Mesodermal cell (in vitro differentiated cells): Measurements from ENCODE around the gene NLRP12.
"Not testable (repeated sequence)": the region's sequence is repeated elsewhere in the genome, so short reads cannot be mapped to it uniquely, and the experiment has no call there.

Source experiments
- H3K27ac ChIP-seq: 2 replicates; pipeline ENCODE4 v1.7.0; 2013; ENCODE audit warnings: mild to moderate bottlenecking, low read depth, low read length, moderate library complexity; ENCODE audit not compliant: severe bottlenecking
- H3K36me3 ChIP-seq: 2 replicates; pipeline ENCODE4 v1.7.1; 2013; ENCODE audit warnings: mild to moderate bottlenecking, low read length, moderate library complexity; ENCODE audit not compliant: control insufficient read depth, insufficient read depth
- H3K4me1 ChIP-seq: one replicate; pipeline ENCODE4 v1.7.1; 2013; ENCODE audit warnings: mild to moderate bottlenecking, low read length; ENCODE audit not compliant: insufficient read depth, control insufficient read depth, poor library complexity, severe bottlenecking
- H3K4me3 ChIP-seq: 2 replicates; pipeline ENCODE4 v1.7.0; 2013; ENCODE audit warnings: low read length, control low read depth, mild to moderate bottlenecking; ENCODE audit not compliant: insufficient read depth, poor library complexity, severe bottlenecking; ENCODE audit errors: extremely low read depth
- H3K9me3 ChIP-seq: 2 replicates; pipeline ENCODE4 v1.7.1; 2013; ENCODE audit warnings: mild to moderate bottlenecking, low read length, moderate library complexity; ENCODE audit not compliant: control insufficient read depth
- WGBS, 2 experiments: methylation state at CpG; one replicate each; pipeline ENCODE4 v1.1.5; 2013; ENCODE audit warnings: missing lambda C conversion rate in 2 of 2; ENCODE audit not compliant: insufficient coverage in 2 of 2; 5-methylcytosine and 5-hydroxymethylcytosine counted together

Gene NLRP12

GRCh38 chr19:53780506-53780905 lies 43.6 kb downstream of the NLRP12 start:
- Histone ChIP-seq H3K9me3 (no peaks in the 10 kb centered on the region), H3K36me3 (no peaks in the 10 kb centered on the region), H3K4me1 (no peaks in the 10 kb centered on the region), H3K4me3 (no peak overlapping the region), H3K27ac (no peak overlapping the region)
- 80% methylated on average over 1 of the region's 1 CpG; no CpG with 5 or more reads in 1 of the 2 experiments for WGBS, 2 experiments

- Histone ChIP-seq H3K4me1 (no peaks in the 10 kb centered on the region), H3K36me3 (no peaks in the 10 kb centered on the region), H3K9me3 (no peaks in the 10 kb centered on the region), H3K27ac (no peak overlapping the region), H3K4me3 (no peak overlapping the region)
- 90 to 94% methylated on average over 14 to 16 of the region's 18 CpGs for WGBS, 2 experiments
These were observed 48.6 kb downstream of the NLRP12 start for GRCh38 chr19:53775524-53775923.

- not testable (repeated sequence) for H3K4me3 ChIP-seq, H3K27ac ChIP-seq, H3K36me3 ChIP-seq, H3K4me1 ChIP-seq, H3K9me3 ChIP-seq
- 52 to 60% methylated on average over 1 to 2 of the region's 7 CpGs for WGBS, 2 experiments
These were observed 49.6 kb downstream of the NLRP12 start for GRCh38 chr19:53774491-53774890.

DNA sequence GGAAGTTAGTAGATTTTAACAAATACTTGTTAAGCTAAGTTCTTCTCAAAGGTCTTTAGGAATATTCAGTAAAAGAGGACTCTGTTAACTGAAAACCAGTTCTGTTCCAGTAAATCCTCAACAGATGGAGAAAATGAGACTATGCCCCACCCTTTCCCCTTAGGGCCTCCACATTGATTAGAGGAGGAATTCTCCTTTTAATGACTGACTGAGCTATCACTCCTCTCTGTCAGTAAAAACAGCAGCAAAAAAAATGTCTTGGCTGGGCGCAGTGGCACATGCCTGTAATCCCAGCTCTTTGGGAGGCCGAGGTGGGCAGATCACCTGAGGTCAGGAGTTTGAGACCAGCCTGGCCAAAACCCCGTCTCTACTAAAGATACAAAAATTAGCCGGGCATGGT lies 50.1 kb downstream of the NLRP12 start:
- Histone ChIP-seq H3K4me3 (no peak overlapping the region), H3K9me3 (no peaks in the 10 kb centered on the region), H3K4me1 (no peaks in the 10 kb centered on the region), H3K27ac (no peak overlapping the region), H3K36me3 (no peaks in the 10 kb centered on the region)
- 80 to 83% methylated on average over 3 to 4 of the region's 4 CpGs for WGBS, 2 experiments

- WGBS, 2 experiments = 0 to 3% methylated on average over 1 to 4 of the region's 5 CpGs
- Histone ChIP-seq H3K4me1 (no peaks in the 10 kb centered on the region), H3K9me3 (no peaks in the 10 kb centered on the region), H3K4me3 (no peak overlapping the region), H3K27ac (no peak overlapping the region), H3K36me3 (no peaks in the 10 kb centered on the region)
These were observed 51.2 kb downstream of the NLRP12 start for GRCh38 chr19:53772943-53773342.

DNA sequence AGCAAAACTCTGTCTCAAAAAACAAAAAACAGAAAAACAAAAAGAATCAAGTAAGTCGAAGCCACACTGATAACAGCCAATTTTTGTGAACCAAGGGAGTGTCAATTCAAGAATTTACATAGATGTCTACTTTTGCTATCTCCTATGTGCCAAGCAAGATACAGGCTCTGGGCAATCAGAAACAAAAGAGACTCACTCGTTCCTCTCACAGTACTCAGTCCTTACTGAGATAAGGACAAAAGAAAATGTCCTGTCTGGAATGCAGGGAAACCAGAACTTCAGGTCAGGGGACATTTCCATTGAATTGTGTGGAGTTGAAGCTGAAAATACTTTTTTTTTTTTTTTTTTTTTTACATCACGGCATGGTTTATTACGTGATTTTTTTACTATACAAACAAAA lies 53.0 kb downstream of the NLRP12 start:
- no peak overlapping the region for H3K27ac ChIP-seq
- H3K36me3 ChIP-seq = no peaks in the 10 kb centered on the region
- 67 to 100% methylated on average over 1 of the region's 4 CpGs for WGBS, 2 experiments
- H3K4me3 ChIP-seq = no peak overlapping the region
- no peaks in the 10 kb centered on the region for H3K4me1 ChIP-seq
- no peaks in the 10 kb centered on the region for H3K9me3 ChIP-seq

DNA sequence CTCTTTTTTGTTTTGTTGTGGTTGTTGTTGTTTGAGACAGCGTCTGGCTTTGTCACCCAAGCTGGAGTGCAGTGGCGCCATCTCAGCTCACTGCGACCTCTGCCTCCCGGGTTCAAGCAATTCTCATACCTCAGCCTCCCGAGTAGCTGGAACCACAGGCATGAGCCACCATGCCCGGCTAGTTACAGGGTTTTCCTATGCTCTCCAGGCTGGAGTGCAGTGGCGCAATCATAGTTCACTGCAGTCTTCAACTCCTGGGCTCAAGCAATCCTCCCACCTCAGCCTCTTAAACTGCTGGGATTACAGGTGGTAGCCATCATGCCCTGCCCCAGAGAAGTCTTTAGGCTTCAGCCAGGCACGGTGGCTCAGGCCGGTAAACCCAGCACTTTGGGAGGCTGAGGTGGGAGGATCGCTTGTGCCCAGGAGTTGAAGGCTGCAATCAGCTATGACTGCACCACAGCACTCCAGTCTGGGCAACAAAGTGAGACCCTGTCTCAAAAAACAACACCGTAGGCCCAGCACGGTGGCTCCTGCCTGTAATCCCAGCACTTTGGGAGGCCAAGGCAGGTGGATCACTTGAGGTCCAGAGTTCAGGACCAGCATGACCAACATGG lies 54.3 kb downstream of the NLRP12 start:
- not testable (repeated sequence) for H3K4me1 ChIP-seq, H3K9me3 ChIP-seq, H3K36me3 ChIP-seq, H3K27ac ChIP-seq, H3K4me3 ChIP-seq
- WGBS, 2 experiments = 95% methylated on average over 9 to 12 of the region's 12 CpGs

DNA sequence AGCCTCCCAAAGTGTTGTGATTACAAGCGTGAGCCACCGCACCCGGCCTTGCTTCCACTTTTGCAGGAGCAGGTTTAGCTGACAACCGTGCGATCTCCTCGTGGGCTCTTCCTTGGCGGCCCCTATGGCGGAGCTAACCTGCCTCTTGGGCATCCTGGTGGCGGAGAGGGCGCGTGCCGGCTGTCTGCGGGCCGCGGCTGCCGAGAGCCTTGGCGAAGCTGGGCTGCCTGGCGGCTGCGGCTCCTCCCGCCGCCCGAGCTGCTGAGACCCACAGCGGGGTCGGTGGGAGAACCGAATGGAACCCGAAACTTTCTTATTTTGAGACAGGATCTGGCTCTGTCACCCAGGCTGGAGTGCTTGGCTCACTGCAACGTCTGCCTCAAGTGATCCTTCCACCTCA lies 55.7 kb downstream of the NLRP12 start:
- Histone ChIP-seq H3K36me3 (no peaks in the 10 kb centered on the region), H3K4me3 (no peak overlapping the region), H3K4me1 (no peaks in the 10 kb centered on the region), H3K9me3 (no peaks in the 10 kb centered on the region), H3K27ac (peak overlapping the region; percentile 66)
- WGBS, 2 experiments = 93 to 94% methylated on average over 25 to 27 of the region's 27 CpGs

- not testable (repeated sequence) for H3K9me3 ChIP-seq, H3K4me3 ChIP-seq, H3K27ac ChIP-seq, H3K36me3 ChIP-seq, H3K4me1 ChIP-seq
- WGBS, 2 experiments = 92 to 100% methylated on average over 2 of the region's 2 CpGs
These were observed 65.1 kb downstream of the NLRP12 start for GRCh38 chr19:53758991-53759390.
